Endothelial cell of umbilical vein (primary cell): ENCODE measurements around the gene MARCKSL1. TPM values are rescaled to one million over a fixed set of nuclear protein-coding genes. Genes with fewer than 3 reads are reported as not detected.

Source experiments
- BruUV-seq: library from RNA; stranded (reverse); fragments of 400-500 nt; replicated peaks from 2 replicates; lab custom pipeline; 2021; lab: Mats Ljungman, UMichigan
- CTCF ChIA-PET: fragments of 300-600, 350-600 bp; sonication (Branson Sonifier 250); formaldehyde crosslinking; loops from one replicate; lab custom pipeline; 2021; ENCODE audit warnings: antibody characterized with exemption, inconsistent platforms; lab: Charles Lee
- POLR2A ChIA-PET: fragments of 300-600, 350-600 bp; sonication (Branson Sonifier 250); formaldehyde crosslinking; loops from one replicate; lab custom pipeline; 2021; ENCODE audit warnings: antibody characterized with exemption, inconsistent platforms; lab: Charles Lee
- DNase-seq: peaks from one replicate; pipeline ENCODE4 v3.0.0-alpha.2; 2011; ENCODE audit warnings: low read depth, low spot score
- FAIRE-seq: peaks from 2 replicates; lab custom pipeline; 2011; peaks lifted over from hg19 to GRCh38; lab: Jason Lieb, UNC
- H2AFZ ChIP-seq: 2 replicates; pipeline ENCODE4 v1.6.0; 2012; ENCODE audit warnings: low read depth, low read length, control low read depth, inconsistent platforms
- H3K27ac ChIP-seq: 2 replicates; pipeline ENCODE4 v1.5.1; 2011; ENCODE audit warnings: low read depth, mild to moderate bottlenecking, control low read depth, low read length, moderate library complexity; ENCODE audit not compliant: insufficient read depth
- H3K27me3 ChIP-seq, 2 experiments: 2 replicates each; pipeline versions ENCODE4 v1.6.0 to v1.6.1; 2011; ENCODE audit warnings: low read length in 2 of 2, mixed read lengths in 1 of 2; ENCODE audit not compliant: control insufficient read depth in 2 of 2, insufficient read depth in 2 of 2
- H3K36me3 ChIP-seq, 2 experiments: 2 replicates in 1 of 2; 3 replicates in 1 of 2; pipeline ENCODE4 v1.5.1; 2011; ENCODE audit warnings: low read length in 2 of 2, mild to moderate bottlenecking in 1 of 2, moderate library complexity in 1 of 2; ENCODE audit not compliant: control insufficient read depth in 2 of 2, insufficient read depth in 2 of 2; ENCODE audit errors: extremely low read depth in 1 of 2
- H3K4me1 ChIP-seq: 3 replicates; pipeline ENCODE4 v1.5.1; 2011; ENCODE audit warnings: mild to moderate bottlenecking, low read length; ENCODE audit not compliant: control insufficient read depth, insufficient read depth; ENCODE audit errors: extremely low read depth
- H3K4me2 ChIP-seq: 2 replicates; pipeline ENCODE4 v1.6.1; 2011; ENCODE audit warnings: low read length, control low read depth, mixed read lengths; ENCODE audit not compliant: insufficient read depth
- H3K4me3 ChIP-seq, 3 experiments: fragments of 200-600 bp in 1 of 3; sonication (generic), shearing (Covaris generic) in 1 of 3; replicated peaks in 1 of 3; 2 replicates each; pipeline ENCODE4 v1.5.1; 2011 to 2016; ENCODE audit warnings: control low read depth in 3 of 3, low read length in 3 of 3, mild to moderate bottlenecking in 2 of 3, inconsistent platforms in 1 of 3, low read depth in 1 of 3, moderate library complexity in 1 of 3; ENCODE audit not compliant: insufficient read depth in 1 of 3
- H3K79me2 ChIP-seq: 2 replicates; pipeline ENCODE4 v1.6.0; 2012; ENCODE audit warnings: low read length, inconsistent platforms; ENCODE audit not compliant: control insufficient read depth, insufficient read depth
- H3K9ac ChIP-seq: replicated peaks from 2 replicates; pipeline ENCODE3; 2011; ENCODE audit warnings: low read length, control low read depth; ENCODE audit not compliant: insufficient read depth; ENCODE audit errors: extremely low read depth
- H3K9me1 ChIP-seq: replicated peaks from 3 replicates; pipeline ENCODE4 v1.6.0; 2011; ENCODE audit warnings: mild to moderate bottlenecking, low read length; ENCODE audit not compliant: control insufficient read depth, insufficient read depth; ENCODE audit errors: extremely low read depth
- H3K9me3 ChIP-seq: replicated peaks from 2 replicates; pipeline ENCODE4 v1.5.1; 2012; ENCODE audit warnings: low read length, inconsistent platforms; ENCODE audit not compliant: control insufficient read depth, insufficient read depth
- H4K20me1 ChIP-seq: replicated peaks from 2 replicates; pipeline ENCODE3; 2011; ENCODE audit warnings: mild to moderate bottlenecking, low read length; ENCODE audit not compliant: control insufficient read depth, insufficient read depth; ENCODE audit errors: extremely low read depth
- EZH2 ChIP-seq: IDR thresholded peaks from 2 replicates; pipeline ENCODE4 v1.6.1; 2012; ENCODE audit warnings: borderline replicate concordance, low read depth, mild to moderate bottlenecking, moderate library complexity, low read length, inconsistent platforms; ENCODE audit not compliant: severe bottlenecking
- FOS ChIP-seq: IDR thresholded peaks from 2 replicates; pipeline ENCODE4 v1.6.1; 2011; ENCODE audit warnings: mild to moderate bottlenecking, low read length, moderate library complexity, borderline replicate concordance; ENCODE audit not compliant: insufficient read depth
- GATA2 ChIP-seq: IDR thresholded peaks from 2 replicates; pipeline ENCODE4 v1.7.0; 2011; ENCODE audit warnings: low read depth, mild to moderate bottlenecking, moderate library complexity, mixed read lengths, low read length; ENCODE audit not compliant: insufficient read length, insufficient read depth
- JUN ChIP-seq: IDR thresholded peaks from 2 replicates; pipeline ENCODE4 v1.6.1; 2011; ENCODE audit warnings: borderline replicate concordance, low read depth; ENCODE audit not compliant: insufficient read length, insufficient read depth
- MYC ChIP-seq: IDR thresholded peaks from one replicate; pipeline ENCODE4 v1.6.1; 2011; ENCODE audit warnings: mild to moderate bottlenecking, low read depth, low read length
- POLR2A ChIP-seq: IDR thresholded peaks from 2 replicates; pipeline ENCODE4 v1.6.1; 2012; ENCODE audit warnings: low read depth, mild to moderate bottlenecking, control low read depth, low read length
- POLR2AphosphoS5 ChIP-seq: IDR thresholded peaks from 2 replicates; pipeline ENCODE4 v1.6.1; 2012; ENCODE audit warnings: low read depth, mild to moderate bottlenecking, control low read depth, low read length, moderate library complexity; ENCODE audit not compliant: insufficient read depth
- dilution Hi-C: fragments of 300-500 bp; cut with MboI; formaldehyde crosslinking; loops from one replicate; pipeline ENCODE4 v1.15.0; 2019; ENCODE audit warnings: low sequenced_read_pairs; ENCODE audit not compliant: extremely low pct_ligation_motif_present
- intact Hi-C: fragments of 100-400 bp; cut with micrococcal nuclease; formaldehyde crosslinking; loops from one replicate; pipeline ENCODE4 v1.10.0; 2022
- polyA plus RNA-seq, 4 experiments: library from polyadenylated mRNA; depleted of rRNA in 3 of 4; stranded (reverse) in 3 of 4; unstranded in 1 of 4; fragments of >200 nt; gene quantifications; 2 replicates each; pipeline versions ENCODE4 v1.2.1 to v1.2.3, GENCODE V29; 2011 to 2012; ENCODE audit warnings: missing spikeins in 1 of 4
- total RNA-seq: library from RNA; stranded (reverse); gene quantifications from 2 replicates; pipeline ENCODE4 v1.2.3, GENCODE V29; 2021
- TF ChIP-seq, protein P1 (sequence below): IDR thresholded peaks from 2 replicates; pipeline ENCODE4 v1.6.1; 2011; ENCODE audit not compliant: insufficient read depth, insufficient read length
- TF ChIP-seq, protein P2 (sequence below), 2 donors: IDR thresholded peaks; 1 replicate in 1 of 2; 2 replicates in 1 of 2; pipeline ENCODE4 v1.5.1; 2011; ENCODE audit warnings: low read length in 2 of 2, mild to moderate bottlenecking in 2 of 2, moderate library complexity in 2 of 2, control low read depth in 1 of 2, inconsistent platforms in 1 of 2, low read depth in 1 of 2; ENCODE audit not compliant: insufficient read depth in 1 of 2; ENCODE audit errors: extremely low read depth in 1 of 2

MARCKSL1 gene
- total and polyA plus RNA-seq, 2 donors (not counting 3 experiments of a cell fraction or from before 2014, with no cell fraction given), result 265 to 318 TPM

DNA sequence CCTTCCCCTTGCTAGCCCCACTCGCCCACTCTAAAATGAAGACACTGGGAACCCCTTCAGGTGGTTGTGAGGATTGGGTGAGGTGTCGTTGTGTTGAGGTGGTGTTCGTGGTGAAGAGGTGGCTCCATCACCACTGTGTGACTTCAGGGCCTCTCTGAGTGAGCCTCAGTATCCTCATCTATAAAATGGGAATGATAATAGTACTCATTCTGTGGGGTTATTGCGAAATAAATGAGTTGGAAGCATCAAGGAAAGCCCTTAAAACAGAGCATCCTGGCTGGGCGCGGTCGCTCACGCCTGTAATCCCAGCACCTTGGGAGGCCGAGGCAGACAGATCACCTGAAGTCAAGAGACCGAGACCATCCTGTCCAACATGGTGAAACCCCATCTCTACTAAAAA lies 6.7 kb upstream of the MARCKSL1 start:
- Histone ChIP-seq H3K9ac (no peak overlapping the region), H3K9me1 (no peaks in the 10 kb centered on the region), H3K4me2 (no peak overlapping the region), H3K36me3 (no peaks in the 10 kb centered on the region), H3K9me3 (no peaks in the 10 kb centered on the region), H3K79me2 (no peaks in the 10 kb centered on the region), H3K4me3 (no peak overlapping the region), H3K27me3 (no peaks in the 10 kb centered on the region), H3K27ac (no peak overlapping the region), H4K20me1 (no peaks in the 10 kb centered on the region), H3K4me1 (peaks cover 3% of the 10 kb centered on the region), H2AFZ (no peak overlapping the region)
- DNase-seq (no peak), FAIRE-seq (no peak)
- dilution Hi-C loops, result no loop called here
- ChIA-PET POLR2A (no interaction called here), CTCF (no interaction called here)
- intact Hi-C loops, result no loop called here
- TF ChIP-seq, protein P1, sequence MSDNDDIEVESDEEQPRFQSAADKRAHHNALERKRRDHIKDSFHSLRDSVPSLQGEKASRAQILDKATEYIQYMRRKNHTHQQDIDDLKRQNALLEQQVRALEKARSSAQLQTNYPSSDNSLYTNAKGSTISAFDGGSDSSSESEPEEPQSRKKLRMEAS, result no peak
- TF ChIP-seq POLR2AphosphoS5 (no peak), MYC (no peak), GATA2 (no peak), POLR2A (no peak), EZH2 (no peak), FOS (no peak), JUN (no peak)
- TF ChIP-seq, protein P2, sequence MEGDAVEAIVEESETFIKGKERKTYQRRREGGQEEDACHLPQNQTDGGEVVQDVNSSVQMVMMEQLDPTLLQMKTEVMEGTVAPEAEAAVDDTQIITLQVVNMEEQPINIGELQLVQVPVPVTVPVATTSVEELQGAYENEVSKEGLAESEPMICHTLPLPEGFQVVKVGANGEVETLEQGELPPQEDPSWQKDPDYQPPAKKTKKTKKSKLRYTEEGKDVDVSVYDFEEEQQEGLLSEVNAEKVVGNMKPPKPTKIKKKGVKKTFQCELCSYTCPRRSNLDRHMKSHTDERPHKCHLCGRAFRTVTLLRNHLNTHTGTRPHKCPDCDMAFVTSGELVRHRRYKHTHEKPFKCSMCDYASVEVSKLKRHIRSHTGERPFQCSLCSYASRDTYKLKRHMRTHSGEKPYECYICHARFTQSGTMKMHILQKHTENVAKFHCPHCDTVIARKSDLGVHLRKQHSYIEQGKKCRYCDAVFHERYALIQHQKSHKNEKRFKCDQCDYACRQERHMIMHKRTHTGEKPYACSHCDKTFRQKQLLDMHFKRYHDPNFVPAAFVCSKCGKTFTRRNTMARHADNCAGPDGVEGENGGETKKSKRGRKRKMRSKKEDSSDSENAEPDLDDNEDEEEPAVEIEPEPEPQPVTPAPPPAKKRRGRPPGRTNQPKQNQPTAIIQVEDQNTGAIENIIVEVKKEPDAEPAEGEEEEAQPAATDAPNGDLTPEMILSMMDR (IDR thresholded peaks at IDR 0.05; ENCODE audit: extremely low read depth in 1 of 2, insufficient read depth in 1 of 2, low read depth in 1 of 2, low read length in 2 of 2), result no peak
- no TSS peak for BruUV-seq
